K562 (cell line): ENCODE measurements around the gene GEMIN5. TPM values are rescaled to one million over a fixed set of nuclear protein-coding genes. Genes with fewer than 3 reads are reported as not detected.

ENCODE experiments used
- ESRRA ChIP-seq: fragments of 450-650 bp; IDR thresholded peaks from 2 replicates; pipeline ENCODE4 v1.6.1; 2014; ENCODE audit warnings: low read depth, mild to moderate bottlenecking, moderate library complexity, borderline replicate concordance
- MYC ChIP-seq, 2 experiments: fragments of 250-450 bp in 1 of 2; sonication (Bioruptor Pico) in 1 of 2; IDR thresholded peaks; 2 replicates each; pipeline versions ENCODE4 v1.5.1 to v1.6.1; 2012 to 2021; ENCODE audit warnings: low read depth in 2 of 2, borderline replicate concordance in 1 of 2, improper control_type of control experiment in 1 of 2, low read length in 1 of 2, mild to moderate bottlenecking in 1 of 2, moderate library complexity in 1 of 2
- PCBP1 ChIP-seq: fragments of 200-400 bp; formaldehyde crosslinking; IDR thresholded peaks from 2 replicates; pipeline ENCODE4 v1.6.1; 2018; ENCODE audit warnings: mild to moderate bottlenecking, low read depth, low read length; ENCODE audit not compliant: poor library complexity, severe bottlenecking
- PHF8 ChIP-seq: fragments of 200-600 bp; sonication (generic); IDR thresholded peaks from 2 replicates; pipeline ENCODE4 v1.6.1; 2012; ENCODE audit warnings: mixed run types, mild to moderate bottlenecking, inconsistent platforms, low read length, moderate library complexity, borderline replicate concordance
- TAF1 ChIP-seq: IDR thresholded peaks from 2 replicates; pipeline ENCODE4 v1.6.1; 2011; ENCODE audit warnings: mild to moderate bottlenecking, low read length, moderate library complexity; ENCODE audit not compliant: insufficient read depth, control insufficient read depth, severe bottlenecking; ENCODE audit errors: extremely low read depth
- THRAP3 ChIP-seq: fragments of 450-650 bp; IDR thresholded peaks from 2 replicates; pipeline ENCODE4 v1.6.1; 2016; ENCODE audit warnings: mild to moderate bottlenecking, inconsistent platforms, borderline replicate concordance
- ZNF407 ChIP-seq: fragments of 450-650 bp; IDR thresholded peaks from 2 replicates; pipeline ENCODE4 v1.6.1; 2016; ENCODE audit warnings: low read depth
- ZNF699 ChIP-seq: fragments of 250-450 bp; sonication (Bioruptor Pico); IDR thresholded peaks from 2 replicates; pipeline ENCODE4 v1.8.0; 2021; ENCODE audit warnings: mild to moderate bottlenecking, moderate library complexity; ENCODE audit not compliant: insufficient replicate concordance
- polyA plus RNA-seq, 8 experiments: library from polyadenylated mRNA; depleted of rRNA in 4 of 8; stranded (reverse) in 5 of 8; unstranded in 3 of 8; fragments of >200 nt; fragmentation: Nextera tagmentation in 2 of 8; fragmentation: Illumina TruSeq in 1 of 8; extraction: Ambion mirVana in 2 of 8; extraction: Trizol in 1 of 8; gene quantifications; 2 replicates each; pipeline versions ENCODE4 v1.2.1 to v1.2.3, GENCODE V29; 2011 to 2014; ENCODE audit warnings: inconsistent platforms in 1 of 8, missing spikeins in 1 of 8
- total RNA-seq, 7 experiments: library from RNA; depleted of rRNA in 6 of 7; stranded (reverse); fragments of >200 nt in 6 of 7; fragmentation: Illumina TruSeq in 2 of 7; extraction: Trizol in 2 of 7; gene quantifications; 2 replicates each; pipeline versions ENCODE4 v1.2.1 to v1.2.3, GENCODE V29; 2011 to 2021; ENCODE audit warnings: low replicate concordance in 1 of 7
- TF ChIP-seq, protein P1 (sequence below): fragments of 250-450 bp; sonication (Bioruptor Pico); IDR thresholded peaks from 2 replicates; pipeline ENCODE4 v1.4.0; 2020; ENCODE audit warnings: mild to moderate bottlenecking, moderate library complexity
- TF ChIP-seq, protein P2 (sequence below): fragments of 450-650 bp; formaldehyde crosslinking; IDR thresholded peaks from 2 replicates; pipeline ENCODE4 v1.4.0; 2020; ENCODE audit warnings: mild to moderate bottlenecking, moderate library complexity

The GEMIN5 gene
- total and polyA plus RNA-seq, 9 of the 15 experiments (the other 6 are each of a cell fraction or from before 2014, with no cell fraction given) = 10.3 to 48.2 (median 34.7) TPM

DNA sequence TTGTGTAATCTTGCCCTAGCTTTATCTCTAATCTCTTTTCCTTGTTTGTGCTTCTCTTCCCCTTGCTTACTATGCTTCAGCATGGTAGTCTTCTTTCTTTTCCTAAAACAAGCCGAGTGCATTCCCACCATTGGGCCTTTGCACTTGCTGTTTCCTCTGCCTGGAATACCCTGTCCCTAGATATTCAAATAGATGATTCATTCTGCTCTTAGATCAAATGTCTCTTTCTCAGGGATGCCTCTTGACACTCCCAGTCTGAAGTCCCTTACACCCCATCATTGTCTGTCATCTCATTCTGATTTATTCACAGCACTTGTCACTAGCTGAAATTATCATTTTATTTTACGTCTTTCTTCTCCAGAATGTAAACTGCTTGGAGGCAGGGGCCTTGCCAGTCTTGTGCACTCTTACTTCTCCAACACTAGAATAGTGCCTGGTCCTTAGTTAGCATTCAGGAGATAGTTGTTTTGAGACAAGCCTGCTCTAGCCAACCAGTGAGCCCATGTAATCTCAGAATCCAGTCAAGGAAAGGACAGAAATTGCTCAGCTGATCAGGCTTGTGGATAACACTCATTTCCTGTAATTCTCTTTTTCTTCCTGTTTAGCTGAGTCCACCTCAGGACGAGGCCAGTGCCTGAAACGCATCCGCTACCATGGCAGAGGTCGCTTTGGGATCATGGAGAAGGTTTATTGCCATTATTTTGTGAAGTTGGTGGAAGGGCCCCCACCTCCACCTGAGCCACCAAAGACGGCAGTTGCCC is 28.2 kb upstream of the GEMIN5 start (continued):
- TF ChIP-seq ESRRA (no peak), PHF8 (no peak), THRAP3 (no peak), ZNF407 (no peak), MYC (IDR thresholded peaks at IDR 0.05; ENCODE audit: low read depth, low read length) (no peak), MYC (CRISPR knock-in tag; IDR thresholded peaks at IDR 0.05; ENCODE audit: borderline replicate concordance, low read depth) (no peak), ZNF699 (CRISPR knock-in tag) (no peak), TAF1 (no peak), PCBP1 (no peak)
- TF ChIP-seq, protein P1, sequence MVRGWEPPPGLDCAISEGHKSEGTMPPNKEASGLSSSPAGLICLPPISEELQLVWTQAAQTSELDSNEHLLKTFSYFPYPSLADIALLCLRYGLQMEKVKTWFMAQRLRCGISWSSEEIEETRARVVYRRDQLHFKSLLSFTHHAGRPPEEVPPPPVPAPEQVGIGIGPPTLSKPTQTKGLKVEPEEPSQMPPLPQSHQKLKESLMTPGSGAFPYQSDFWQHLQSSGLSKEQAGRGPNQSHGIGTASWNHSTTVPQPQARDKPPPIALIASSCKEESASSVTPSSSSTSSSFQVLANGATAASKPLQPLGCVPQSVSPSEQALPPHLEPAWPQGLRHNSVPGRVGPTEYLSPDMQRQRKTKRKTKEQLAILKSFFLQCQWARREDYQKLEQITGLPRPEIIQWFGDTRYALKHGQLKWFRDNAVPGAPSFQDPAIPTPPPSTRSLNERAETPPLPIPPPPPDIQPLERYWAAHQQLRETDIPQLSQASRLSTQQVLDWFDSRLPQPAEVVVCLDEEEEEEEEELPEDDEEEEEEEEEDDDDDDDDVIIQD = no peak
- TF ChIP-seq, protein P2, sequence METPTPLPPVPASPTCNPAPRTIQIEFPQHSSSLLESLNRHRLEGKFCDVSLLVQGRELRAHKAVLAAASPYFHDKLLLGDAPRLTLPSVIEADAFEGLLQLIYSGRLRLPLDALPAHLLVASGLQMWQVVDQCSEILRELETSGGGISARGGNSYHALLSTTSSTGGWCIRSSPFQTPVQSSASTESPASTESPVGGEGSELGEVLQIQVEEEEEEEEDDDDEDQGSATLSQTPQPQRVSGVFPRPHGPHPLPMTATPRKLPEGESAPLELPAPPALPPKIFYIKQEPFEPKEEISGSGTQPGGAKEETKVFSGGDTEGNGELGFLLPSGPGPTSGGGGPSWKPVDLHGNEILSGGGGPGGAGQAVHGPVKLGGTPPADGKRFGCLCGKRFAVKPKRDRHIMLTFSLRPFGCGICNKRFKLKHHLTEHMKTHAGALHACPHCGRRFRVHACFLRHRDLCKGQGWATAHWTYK = no peak
